NCI-H82 treated with DMSO at 0.1 percent for 48 hours (cell line): ENCODE results near the gene WNT16.
"Not testable (repeated sequence)": the region's sequence is repeated elsewhere in the genome, so short reads cannot be mapped to it uniquely, and the experiment has no call there.

ENCODE experiments used
- DNase-seq: peaks from one replicate; lab custom pipeline; 2025; ENCODE audit not compliant: unreplicated experiment; lab: John Stamatoyannopoulos, UW

WNT16 gene, protein sequence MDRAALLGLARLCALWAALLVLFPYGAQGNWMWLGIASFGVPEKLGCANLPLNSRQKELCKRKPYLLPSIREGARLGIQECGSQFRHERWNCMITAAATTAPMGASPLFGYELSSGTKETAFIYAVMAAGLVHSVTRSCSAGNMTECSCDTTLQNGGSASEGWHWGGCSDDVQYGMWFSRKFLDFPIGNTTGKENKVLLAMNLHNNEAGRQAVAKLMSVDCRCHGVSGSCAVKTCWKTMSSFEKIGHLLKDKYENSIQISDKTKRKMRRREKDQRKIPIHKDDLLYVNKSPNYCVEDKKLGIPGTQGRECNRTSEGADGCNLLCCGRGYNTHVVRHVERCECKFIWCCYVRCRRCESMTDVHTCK

DNA sequence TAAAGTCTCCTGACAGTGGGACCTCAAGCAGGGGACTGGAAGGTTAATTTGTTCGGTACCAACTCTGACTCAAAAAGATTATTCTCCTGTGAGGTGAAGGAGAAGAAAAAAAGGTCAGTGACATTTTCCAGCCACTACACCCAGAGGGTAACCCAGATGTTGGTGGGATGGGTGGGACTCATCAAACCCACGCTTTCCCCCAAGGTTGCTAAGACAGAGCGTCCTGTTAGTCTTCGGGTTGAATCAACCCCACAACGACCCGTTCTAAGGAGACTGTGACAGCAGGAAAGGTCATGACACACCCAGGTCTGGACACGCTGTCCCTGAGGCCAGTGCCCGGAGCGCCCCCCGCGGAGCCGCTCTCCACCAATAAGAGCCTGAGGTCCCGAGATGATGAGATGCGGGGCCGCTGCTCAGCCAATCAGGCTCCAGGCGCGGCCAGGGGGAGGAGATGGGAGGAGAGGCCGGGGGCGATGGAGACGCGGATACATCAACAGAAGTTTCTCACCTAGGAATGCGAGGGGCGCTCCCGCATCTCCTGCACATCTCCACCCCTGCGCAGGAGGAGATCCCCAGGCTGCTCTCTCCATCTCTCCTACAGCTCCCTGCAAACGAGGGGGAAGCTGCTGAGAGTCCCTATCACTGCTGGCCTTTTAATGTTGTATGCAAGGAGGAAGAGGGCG is at the start of gene WNT16:
Gene WNT16 (plus strand): TSS at position 493 of the 683 bp plus-strand sequence. CDS start 293 bp downstream, outside the sequence.
- DNase-seq: no peak

DNA sequence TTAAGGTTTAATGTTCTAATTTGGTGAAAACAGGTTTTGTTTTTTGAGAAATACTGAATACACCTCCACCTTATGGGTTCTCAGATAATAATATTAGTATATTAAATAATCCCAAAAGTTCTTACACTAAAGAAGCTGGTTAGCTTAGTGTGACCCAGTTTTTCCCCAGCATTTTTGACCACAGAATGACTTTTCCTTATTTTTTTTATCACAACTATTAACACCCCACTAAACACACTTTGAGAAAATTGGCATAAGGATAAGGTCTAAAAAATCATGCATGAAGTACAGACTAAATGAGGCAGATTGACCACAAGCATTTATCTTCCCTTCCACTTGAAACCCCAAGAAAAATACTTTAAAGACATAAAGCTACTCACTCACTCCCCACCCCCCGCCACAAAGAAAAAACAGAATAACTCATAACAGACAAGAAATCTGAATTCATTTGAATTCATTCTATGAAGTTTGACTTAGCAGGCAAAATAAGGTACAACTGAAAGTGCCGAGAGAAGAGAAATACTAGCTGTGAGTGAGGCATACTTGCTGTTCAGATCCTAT is 49.7 kb upstream of the WNT16 start:
- no peak for DNase-seq

DNA sequence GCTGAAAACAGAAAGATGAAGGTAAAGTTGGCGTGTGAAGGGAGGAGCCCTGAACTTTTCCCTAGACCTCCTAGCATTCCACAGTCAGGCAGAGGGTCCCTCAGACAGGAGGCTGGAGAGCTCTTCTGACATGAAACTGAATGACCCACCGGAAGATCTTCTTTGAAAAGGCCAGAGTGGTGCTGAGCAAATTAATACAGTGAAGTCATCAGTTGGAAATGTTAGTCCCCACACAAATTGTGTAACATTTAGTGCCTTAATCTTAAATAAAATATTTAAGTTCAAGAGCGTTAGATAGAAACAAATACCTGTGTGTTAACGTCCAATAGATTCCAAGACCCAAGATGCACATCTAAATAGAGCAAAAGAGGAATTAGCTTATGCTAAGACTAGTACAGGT is 49.0 kb upstream of the WNT16 start:
- no peak for DNase-seq

DNA sequence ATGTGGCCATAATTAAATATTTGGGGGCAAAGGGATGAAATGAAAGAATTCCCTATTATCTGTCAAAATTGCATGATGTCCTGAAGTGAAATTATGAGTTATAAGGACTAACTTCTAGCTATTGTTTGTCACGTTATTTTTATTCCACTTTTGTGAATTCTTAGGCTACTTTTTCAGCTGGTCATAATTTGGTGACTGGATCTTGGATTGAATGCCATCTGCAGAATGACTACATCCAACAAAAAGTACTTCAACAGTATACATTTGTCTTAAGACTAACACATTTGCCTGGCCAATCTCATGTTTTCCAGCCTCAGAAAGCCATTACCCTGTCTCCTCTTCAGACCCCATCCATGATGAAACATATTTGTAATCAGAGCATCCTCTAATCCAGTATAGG is 48.1 kb upstream of the WNT16 start:
- DNase-seq: no peak

DNA sequence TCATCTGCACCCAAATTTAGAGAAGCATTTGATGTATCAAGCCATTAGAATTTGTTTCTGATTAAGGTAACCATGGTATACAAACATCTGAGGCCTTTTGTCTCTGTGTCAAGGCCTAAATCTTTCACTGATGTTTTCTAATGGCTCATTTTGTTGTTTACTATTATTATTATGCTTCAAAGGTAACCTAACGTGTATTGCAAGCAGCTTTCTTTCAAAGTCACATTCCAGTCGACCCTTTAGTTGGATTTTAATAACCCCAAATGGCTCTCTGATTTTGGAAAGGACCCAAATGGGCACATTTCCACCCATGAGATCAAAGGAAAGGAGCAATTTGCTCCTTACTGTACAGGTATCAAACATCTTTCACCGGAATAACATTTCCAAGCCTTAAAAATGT is 46.7 kb upstream of the WNT16 start:
- DNase-seq: no peak

DNA sequence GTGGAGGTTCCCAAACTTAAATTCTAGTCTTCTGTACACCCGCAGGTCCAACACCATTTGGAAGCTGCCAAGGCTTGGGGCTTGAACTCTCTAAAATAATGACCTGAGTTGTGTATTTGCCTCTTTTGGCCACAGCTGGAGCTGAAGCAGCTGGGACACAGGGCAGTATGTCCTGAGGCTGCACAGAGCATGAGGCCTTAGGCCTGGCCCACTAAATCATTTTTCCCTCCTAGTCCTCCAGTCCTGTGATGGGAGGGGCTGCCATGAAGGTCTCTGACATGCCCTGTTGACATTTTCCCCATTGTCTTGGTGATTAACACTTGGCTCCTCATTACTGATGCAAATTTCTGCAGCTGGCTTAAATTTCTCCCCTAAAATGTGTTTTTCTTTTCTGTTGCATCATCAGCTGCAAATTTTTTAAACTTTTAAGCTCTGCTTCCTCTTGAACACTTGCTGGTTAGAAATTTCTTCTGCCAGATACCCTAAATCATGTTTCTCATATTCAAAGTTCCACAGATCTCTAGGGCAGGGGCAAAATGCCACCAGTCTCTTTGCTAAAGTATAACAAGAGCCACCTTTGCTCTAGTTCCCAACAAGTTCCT is 43.6 kb upstream of the WNT16 start:
- no peak for DNase-seq

DNA sequence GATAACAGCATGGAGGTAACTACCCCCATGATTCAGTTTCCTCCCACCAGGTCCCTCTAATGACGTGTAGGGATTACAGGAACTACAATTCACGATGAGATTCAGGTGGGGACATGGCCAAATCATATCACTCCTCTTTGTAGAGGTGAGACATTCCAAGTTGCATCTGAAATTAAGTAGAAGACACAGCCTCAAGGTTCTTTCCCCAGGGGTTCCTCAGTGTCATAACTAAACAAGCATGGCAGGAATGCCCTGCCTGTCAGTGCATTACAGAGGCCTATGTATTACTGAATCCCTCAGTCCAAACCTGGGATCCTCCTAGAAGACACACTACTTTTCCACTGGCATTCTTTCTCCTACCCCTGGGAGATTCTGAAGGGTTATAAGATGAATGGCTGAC is 42.6 kb upstream of the WNT16 start:
- DNase-seq: no peak

DNA sequence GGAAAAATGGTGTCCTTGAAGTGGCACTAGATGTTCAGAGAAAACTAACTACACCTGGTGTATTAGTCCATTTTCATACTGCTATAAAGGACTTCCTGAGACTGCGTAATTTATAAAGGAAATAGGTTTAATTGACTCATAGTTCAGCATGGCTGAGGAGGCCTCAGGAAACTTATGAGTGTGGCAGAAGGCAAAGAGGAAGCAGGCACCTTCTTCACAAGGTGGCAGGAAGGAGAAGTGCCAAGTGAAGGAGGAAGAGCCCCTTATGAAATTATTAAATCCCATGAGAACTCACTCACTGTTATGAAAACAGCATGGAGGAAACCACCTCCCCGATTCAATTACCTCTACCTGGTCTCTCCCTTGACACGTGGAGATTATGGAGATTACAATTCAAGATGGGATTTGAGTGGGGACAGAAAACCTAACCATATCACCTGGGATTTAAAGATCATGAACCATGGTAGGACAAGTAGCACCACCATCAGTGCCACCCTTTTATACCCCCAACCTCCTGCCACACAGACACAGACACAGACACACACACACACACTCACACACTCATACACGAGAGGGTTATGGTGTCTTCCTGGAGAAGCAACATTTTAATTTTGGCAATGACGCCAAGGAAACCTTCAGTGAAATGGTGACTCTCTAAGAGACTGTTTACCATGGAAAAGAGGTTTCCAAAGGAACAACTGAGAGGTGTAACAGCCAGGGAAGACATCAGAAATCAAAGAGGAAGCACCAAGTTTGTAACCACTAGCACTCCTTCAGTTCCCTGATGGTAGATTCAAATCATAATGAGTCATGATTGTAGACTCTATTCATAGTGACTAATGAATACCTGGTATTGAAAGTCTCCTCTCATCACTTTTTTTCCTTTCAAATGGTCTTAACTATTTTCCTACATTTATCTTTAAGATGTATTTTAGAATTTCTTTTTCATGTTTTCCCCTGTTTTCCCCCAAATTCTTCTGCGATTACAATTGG is 41.8 kb upstream of the WNT16 start:
- no peak for DNase-seq

DNA sequence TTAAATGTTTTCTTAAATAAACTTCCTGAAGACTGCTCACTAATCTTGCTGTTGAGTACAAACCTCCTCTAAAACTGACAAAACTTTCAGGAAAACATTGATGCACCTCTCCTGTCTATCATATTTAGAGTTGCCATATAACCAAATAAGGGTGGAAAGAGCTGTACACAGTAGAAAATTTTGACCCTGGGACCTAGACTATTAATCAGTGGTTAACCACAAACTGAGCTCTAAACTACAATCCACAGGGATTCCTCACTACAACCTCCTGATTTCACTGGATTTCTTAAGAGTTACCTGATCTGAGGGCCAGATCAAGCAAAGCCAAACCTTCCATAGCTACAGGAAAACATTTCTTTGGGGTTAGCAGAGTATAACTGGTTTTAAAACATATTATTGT is 39.9 kb upstream of the WNT16 start:
- no peak for DNase-seq

DNA sequence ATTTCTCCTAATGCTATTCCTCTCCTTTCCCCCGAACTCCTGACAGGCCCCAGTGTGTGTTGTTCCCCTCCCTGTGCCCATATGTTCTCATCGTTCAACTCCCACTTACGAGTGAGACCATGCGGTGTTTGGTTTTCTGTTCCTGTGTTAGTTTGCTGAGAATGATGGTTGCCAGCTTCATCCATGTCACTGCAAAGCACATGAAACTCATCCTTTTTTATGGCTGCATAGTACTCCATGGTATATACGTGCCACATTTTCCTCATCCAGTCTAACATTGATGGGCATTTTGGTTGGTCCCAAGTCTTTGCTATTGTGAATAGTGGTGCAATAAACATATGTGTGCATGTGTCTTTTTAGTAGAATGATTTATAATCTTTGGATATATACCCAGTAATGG is 38.9 kb upstream of the WNT16 start:
- not testable (repeated sequence) for DNase-seq

DNA sequence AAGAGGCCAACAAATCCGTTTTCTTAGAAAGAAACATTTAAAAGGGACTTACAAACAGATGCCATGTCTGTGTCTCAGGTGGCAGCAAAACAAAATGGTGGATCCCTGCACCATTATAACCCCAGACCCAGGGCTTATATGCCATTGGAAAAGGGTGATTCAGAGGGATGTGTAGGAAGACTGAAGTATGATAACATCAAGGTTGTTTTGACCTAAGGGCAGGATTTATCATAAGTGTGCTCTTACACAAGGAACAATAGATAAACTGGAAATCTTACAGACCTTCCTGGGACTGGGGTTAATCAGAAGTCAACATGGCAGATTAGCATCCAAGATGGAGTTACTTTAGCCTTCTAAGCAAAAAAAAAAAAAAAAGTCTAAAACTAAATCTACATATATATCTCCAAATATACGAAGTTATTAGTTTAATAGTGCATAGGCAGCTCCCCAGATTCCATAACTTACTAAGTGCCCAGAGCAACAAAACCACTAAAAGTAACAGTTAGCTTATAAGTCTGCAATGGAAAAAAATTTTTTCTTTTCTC is 34.3 kb upstream of the WNT16 start:
- DNase-seq: no peak

DNA sequence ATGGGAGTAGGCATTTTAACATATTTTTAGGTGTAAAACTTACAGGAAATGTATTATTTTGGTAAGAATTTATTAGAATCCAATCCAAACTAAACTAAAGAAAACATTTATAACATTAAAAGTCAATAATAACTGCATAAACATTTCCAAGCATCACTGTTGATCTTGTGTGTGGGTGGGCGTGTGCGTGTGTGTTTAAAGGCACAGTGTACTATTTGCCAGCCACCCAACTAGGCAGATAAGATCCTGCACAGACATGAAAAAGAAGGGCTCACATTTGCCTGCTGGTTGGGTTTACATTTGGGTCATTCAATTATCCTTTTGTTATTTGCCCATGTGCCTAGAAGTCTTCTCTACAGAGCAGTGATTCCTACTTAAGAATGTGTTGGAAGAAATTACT is 31.0 kb upstream of the WNT16 start:
- DNase-seq: no peak

DNA sequence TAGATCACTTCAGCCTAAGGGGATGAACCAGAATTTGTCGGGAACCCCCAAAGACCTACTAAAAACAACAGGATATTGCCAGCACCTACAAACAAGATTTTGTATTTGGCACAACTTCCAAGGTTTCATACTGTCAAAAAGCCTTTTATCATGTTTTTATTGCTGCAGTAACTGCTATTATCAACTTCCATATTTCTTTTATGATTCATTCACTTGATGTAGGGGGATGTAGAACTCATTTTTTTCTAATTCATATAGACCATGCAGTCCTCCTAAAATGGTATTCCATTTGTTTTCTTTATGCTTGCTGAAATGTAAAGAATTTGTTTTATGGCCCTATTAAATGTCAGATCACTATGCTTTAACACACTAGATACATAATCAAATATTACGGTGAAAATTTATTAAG is 30.0 kb upstream of the WNT16 start:
- DNase-seq: no peak

DNA sequence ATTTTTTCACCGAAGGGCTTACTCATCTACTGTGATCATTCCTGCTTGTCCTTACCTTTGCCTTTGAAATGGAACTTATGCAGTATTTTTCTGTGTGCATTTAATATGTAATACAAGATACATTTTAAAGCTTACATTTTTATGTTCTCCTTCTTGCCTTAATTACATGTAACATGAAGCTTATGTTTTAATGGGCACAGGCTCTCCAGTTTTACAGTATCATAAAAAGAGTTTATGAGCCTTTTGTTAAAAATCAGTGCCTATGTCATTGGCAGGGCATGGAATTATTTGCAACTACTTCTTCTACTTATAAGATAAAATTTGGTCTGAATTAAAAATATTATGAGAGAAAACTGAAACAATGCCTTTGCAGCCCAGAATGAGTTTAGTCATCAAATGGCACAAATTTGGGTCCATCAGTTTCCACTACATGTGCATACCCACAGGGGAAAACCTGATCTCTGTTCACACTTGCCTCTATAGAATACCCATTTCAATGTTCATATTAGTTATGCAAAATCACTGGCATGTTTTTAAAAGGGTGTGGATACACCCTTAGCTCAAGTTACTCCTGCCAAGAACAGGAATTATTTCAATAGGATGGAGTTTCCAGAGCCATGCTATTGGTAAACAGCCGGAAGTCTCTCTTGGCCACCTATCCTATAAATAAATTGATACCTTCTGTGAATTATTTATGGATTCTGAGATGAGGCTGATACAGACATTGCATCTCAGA is 27.9 kb upstream of the WNT16 start:
- DNase-seq: no peak

DNA sequence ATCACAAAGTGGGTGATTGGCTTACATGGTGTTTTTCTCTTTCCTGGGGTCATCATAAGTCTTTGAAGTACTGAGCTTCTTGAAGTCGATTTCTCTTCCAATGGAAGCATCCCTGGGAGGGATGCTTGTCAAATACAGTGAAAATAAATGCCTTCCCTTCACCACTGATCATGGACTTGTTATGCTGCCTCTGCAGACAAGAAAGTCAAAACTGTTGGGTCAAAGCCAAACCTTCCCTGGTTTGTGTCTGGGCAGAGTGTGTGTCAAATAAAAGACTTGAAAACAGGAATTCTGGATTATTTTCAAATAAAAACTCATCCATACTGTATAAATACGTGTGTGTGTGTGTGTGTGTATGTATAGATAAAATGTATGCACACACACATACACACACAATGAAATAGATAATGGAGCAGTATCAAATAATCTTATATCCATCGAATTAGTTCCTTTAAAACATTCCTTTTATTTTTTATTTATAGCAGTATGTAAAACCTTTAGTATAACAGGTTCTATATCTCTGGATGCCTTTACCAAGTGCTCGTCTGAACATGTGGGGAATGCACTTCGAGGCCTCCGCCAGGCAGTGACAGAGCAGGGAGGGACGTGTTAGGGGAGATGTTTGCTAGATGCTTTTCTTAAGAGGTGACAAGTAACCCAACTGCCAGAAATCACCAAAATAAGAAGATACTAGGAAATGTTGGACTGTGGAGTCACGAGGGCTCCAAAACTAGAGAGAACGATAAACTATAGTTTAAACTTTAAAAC is 27.2 kb upstream of the WNT16 start:
- no peak for DNase-seq

DNA sequence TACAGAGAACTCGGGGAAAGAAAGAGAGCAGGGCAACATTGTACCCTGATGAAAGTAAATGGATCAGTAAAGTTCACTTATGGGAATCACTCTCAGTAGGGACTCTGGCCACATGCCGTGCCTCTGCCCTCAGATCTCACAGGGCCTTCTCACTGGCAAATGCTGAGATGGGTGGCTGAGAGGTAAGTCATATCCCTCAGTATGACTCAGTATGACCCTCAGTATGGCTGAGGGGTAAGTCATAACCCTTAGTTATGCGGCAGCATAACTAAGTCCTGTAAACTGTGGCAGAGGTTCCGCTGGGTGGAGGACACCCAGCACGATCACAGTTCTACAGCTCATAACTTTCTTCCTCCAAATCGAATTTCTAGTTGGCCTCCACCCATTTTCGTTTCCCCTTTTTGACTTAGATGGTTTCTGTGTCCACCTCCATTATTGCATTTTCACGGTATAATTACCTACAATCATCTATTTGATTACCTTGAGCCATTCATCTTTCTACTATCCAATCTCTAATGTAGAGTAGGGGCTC is 26.5 kb upstream of the WNT16 start:
- no peak for DNase-seq

DNA sequence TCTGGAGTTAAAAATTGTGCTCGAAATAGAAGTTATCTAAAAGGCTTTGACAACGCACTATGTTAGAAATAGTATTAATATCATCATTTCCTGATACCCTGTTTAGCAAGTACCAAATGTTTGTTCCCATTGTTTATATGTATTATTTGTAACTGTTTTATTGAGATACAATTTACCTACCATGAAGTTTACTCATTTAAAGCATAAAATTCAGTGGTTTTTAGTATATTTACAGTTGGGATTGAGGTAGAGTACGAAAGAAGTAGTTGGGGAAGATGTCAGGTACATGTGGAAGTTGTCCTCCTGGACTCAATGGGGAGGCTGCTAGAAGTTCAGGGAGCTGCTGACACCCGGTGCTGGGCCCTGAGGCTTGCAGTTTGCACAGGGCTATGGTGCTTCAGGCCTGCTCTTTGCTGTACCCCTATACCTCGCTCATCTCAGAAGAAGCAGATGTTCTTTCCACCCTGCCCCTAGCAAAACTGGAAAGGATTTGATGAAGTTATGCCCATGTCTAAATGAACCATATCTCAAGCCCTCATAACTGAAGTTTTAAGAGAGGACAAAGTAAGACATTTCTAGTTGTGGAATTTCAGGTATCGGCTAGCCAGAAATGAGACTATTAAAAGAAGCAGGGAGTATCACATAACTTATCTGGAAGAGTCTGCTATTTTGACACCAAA is 25.2 kb upstream of the WNT16 start:
- DNase-seq: no peak

DNA sequence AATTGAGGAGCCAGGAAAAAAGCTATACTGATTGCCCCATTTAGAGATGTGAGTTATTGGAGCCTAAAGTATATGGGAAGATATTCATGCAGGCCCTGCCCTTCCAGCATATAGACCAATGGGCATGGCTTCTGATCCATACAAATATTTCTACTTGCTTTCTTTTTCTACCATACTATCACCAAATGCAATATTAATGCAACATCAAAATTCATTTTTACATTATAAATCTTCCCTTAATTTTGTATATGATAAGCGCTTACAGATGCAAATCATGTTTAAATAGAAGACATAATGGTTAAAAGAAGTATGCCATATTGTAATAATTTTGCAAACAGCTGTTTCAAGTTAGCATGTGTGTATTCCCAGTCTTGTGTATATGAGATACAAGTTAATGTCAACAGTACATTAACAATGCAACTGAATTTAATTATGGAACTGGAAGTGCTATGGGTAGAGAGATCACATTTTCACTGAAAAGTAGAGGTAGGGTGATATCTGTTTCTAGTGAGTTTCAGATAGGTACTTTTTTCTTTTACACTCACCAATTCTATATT is 24.6 kb upstream of the WNT16 start:
- DNase-seq: no peak
